DMS79 (cell line): ENCODE results near the gene HPSE2.
A peak's percentile ranks its signal among the peaks of the same experiment; 100 is the strongest.
"Not testable (repeated sequence)": the region's sequence is repeated elsewhere in the genome, so short reads cannot be mapped to it uniquely, and the experiment has no call there.

Source experiments
- DNase-seq: peaks from one replicate; lab custom pipeline; 2025; lab: John Stamatoyannopoulos, UW

The HPSE2 gene

GRCh38 chr10:98563811-98564210 lies 671.8 kb downstream of the HPSE2 start:
- no peak for DNase-seq

DNA sequence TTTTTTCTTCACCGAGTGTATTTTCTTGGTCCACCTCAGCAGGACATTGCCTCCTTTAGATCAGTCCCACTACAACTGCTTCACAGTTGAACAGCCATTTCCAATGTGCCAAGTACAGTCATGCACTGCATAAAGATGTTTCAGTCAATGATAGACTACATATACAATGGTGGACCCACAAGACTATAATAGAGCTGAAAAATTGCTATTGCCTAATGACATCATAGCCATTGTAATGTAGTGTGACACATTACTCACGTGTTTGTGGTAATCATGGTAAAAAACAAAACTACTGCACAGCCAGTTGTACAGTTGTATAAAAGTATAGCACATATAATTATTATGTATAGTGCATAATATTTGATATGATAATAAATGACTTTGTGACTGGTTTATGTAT lies 675.1 kb downstream of the HPSE2 start:
- no peak for DNase-seq

DNA sequence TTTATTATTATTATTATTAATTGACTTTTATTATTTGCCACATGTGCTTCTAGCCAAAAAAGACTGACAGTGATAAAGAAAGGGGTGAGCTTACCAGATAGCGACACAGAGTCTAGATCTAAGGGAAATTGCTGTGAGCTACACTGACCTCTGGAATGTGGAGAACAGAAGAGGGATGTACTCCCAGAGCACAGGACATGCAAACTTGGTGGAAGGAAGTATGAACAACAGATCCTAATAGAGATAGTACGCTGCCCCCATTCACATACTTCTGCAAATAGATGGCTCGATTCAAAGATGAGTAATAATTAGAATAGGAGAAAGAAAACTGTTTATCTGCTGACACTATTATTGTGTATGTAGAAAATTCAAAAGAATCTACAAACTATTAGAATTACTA lies 679.6 kb downstream of the HPSE2 start:
- DNase-seq = no peak

DNA sequence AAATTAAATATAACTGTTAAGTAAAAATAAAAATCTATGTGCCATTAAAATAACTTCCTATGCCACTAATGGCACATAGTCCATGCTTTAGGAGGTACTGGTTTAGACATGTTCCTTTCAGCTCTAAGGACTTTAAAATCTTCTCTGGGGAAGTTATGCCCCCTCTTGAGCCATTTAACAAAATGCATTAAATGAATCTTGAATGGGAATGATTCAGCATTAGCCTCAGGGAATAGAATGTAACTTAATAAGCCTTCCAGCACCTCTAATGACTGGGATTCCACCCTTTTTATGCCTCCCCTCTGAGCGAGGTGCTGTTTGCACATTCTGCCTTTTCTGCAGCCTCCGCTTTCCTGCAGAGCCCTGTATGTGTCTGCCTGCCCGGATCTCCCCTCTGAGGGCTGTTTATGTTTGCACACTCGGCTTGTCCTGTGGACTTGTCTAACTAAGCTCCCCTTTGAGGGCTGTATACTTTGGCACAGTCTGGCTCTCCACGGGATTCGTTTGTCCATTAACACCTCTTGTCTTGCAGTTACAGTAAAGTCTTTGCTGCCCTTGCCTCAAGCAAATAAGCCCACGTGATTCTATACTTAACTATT lies 680.5 kb downstream of the HPSE2 start:
- no peak for DNase-seq

GRCh38 chr10:98541561-98541960 lies 694.1 kb downstream of the HPSE2 start:
- not testable (repeated sequence) for DNase-seq

DNA sequence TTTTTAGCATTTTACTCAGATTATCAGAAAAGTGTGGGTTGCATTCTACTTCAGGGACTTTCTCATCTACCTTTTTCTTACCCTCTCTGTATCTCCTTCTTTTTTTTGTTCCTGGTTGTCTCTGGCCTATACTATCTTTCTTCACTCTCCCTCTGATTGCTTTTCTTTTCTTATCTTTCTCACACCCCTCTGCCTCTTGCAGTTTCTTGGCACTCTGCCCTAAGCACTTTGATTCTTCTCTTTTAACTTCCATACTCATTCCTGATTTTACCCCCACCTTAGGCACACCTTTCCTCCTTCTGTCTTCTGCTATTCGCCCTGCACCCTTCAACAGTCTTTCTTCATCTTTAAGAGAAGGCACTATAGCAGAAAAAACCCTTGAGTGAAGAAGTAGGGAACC lies 696.1 kb downstream of the HPSE2 start:
- DNase-seq = no peak

DNA sequence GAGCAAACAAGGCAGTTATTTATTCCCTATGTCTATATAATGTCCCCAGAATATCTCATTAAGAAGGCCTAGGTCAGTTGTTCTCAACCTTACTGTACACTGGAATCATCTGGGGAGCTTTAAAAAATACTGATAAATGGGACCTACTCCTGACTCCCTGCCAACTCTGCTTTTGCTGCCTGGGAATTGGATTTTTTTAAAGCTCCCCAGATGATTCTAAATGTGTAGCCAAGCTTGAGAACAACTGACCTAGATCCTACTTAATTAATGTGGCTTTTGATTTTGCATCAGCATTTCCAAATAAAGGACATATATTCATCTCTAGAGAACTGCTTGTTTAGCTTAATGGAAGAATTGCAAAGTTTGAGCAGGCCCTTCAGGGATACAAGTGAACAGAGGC lies 697.2 kb downstream of the HPSE2 start:
- no peak for DNase-seq

DNA sequence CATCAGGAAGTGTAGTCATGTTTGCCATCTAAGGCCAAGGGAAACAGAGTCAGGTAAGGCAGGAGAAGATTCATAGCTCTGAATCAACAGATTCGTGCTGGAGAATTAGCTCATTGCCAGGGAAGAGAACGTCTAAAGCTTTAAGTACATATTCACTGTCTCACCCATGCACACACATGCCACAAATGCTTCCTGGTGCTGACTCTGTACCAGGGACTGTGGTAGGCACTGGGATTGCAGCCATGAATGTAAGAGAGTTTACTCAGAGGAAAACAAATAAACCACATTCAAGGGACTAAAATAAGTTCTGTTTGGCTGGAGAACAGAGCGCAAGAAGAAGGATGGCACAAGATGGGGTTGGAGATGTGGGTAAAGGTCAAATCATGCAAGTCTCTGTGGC lies 699.1 kb downstream of the HPSE2 start:
- DNase-seq = no peak

GRCh38 chr10:98533746-98534445 lies 701.8 kb downstream of the HPSE2 start:
- no peak for DNase-seq

- no peak for DNase-seq
These were observed 702.4 kb downstream of the HPSE2 start for GRCh38 chr10:98533241-98533640.

DNA sequence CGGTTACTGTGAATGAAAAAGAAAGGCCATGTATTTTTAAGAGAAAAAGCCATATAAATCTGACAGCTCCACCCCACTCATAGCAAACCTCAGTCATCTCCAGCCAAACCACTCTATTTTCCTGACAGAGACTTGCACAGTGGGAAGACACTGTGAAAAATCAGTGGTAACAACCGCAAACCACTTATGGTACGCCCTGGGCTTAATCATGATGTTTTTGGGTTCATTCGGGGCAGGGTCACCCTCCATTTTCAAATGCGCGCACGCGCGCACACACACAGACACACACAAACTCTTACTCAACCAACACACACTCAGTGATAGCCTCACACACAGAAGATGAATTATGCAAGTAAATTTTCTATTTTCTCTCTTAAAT lies 706.9 kb downstream of the HPSE2 start:
- no peak for DNase-seq

- no peak for DNase-seq
These were observed 707.4 kb downstream of the HPSE2 start for GRCh38 chr10:98528166-98528804.

DNA sequence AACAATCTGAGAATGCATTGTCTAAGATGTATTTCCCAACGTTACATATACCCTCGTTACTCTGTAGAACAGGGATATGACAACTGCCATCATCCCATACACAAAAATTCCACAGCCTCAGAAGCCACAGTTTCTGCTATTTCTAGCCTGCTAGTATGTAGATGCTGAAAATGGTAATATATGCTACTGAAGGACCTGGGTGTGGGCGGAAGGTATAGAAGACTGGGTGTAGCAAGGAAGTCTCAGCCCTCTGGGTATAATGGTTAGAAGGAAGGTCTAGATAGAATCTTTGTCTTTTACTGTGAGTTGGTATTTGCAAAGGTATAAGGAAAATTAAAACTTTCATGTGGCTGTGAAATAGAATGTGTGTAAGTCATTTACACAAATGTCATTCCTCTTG lies 709.7 kb downstream of the HPSE2 start:
- no peak for DNase-seq

- DNase-seq = no peak
These were observed 711.5 kb downstream of the HPSE2 start for GRCh38 chr10:98524124-98524523.

DNA sequence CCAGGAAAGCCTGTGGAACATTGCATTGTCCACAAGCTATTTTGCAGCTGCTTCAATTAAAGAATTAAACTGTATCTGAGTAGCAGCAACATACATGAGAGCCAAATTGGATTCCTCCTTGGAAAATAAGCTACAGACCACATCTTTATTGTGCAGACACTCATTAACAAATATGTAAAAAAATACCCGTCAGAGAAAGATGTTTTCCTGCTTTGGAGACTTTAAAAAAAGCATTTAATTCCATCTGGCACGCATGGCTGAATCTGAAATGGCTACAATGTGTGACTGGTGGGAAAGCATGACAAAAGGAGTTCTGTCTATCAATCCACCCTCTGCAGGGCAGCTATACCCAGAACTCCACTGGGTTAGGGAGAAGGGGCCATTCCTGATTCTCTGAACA lies 715.8 kb downstream of the HPSE2 start:
- DNase-seq = no peak

DNA sequence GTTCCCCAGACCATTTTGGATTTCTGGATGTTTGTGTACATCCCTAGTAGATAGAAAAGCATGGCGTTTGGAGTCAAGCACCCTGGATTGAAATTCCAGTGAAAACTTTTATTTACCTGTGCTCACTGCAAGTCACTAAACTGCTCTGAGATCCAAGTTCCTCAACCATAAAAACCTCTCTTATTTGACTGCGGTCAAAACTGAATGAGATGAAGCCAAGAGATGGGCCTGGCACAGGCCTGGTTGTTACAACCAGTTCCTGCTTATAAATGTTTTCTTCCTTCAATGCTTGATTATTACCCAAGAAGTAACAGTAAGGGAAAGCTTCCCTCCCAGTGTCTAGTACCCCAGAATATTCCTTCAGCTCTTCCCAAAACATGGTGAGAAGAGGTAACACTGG lies 718.0 kb downstream of the HPSE2 start:
- no peak for DNase-seq

DNA sequence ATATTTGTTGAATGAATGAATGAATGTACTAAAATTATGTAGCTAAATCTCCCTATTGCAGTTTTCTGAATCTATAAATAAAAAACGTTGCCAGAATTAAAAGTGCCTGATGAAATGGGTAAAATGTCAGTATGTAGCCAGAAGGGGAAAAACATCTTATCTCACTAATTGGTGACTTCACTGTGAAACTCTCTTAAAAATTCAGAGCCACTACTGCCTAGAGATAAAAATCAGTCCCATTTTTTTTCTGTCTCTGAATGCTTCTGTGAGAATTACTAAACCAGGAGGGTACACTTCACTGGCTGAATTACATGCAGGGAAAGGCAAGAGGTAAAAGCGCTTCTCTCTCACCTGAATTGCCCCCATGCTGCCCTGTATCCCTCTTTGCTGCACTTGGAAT lies 719.3 kb downstream of the HPSE2 start:
- no peak for DNase-seq

DNA sequence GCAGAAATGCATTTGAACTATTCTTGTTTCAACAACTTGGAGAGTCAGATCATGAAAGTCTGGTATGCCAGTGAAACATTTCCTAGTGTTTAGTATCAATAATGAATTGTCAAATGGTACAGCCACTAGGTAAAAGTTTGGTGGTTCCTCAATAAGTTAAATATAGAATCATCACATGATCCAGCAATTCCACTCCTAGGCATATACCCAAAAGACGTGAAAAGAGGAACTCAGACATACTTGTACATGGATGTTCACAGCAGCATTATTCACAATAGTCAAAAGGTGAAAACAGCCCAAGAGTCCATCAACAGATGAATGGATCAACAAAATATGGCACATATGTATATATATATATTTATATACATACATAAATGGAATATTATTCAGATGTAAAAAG lies 721.9 kb downstream of the HPSE2 start:
- no peak for DNase-seq

DNA sequence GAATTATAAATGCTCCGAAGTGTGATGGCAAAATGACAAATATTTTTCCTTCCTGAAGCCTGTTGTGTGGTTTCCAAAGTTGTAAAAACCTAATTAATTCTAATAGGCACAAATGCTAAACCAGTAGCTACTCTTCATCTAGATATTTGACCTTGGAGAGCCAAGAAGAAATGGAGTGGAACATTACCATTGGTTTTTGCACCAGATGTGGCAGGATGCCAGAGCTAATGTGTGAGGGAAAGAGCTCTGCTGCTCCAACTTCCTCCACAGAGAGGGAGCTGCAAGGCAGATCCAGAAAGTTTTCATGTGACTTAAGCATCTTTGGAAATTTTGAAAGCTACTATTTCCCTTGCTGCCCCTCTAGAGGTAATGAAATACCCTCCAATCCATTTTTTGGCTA lies 723.8 kb downstream of the HPSE2 start:
- DNase-seq = peak; percentile 17

DNA sequence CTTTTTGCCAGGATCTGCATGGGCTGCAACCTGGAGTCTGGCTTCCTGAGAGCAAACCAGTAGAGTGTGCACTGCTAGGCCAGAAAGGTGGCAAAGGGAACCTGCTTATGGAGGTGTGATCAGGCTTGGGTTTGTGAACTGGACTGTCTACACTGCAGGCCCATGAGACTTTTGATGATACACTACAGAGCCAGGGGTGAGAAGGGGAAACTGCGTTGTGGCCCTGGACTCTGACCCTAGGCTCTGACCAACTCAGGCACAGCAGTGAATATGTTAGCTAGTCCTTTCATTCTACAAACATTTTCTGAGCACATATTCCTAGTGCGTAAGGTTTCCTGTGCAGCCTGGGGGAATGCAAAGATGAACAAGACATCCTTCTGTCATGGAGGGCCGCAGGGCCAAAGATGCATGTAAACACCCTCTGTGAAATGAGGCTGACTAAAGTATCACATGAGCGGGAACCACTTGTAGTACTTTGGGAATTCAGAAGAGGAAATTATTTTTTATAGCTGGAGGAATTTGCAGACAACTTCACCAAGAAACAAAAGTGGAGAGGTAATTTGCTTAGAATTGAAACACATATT lies 725.1 kb downstream of the HPSE2 start:
- no peak for DNase-seq

DNA sequence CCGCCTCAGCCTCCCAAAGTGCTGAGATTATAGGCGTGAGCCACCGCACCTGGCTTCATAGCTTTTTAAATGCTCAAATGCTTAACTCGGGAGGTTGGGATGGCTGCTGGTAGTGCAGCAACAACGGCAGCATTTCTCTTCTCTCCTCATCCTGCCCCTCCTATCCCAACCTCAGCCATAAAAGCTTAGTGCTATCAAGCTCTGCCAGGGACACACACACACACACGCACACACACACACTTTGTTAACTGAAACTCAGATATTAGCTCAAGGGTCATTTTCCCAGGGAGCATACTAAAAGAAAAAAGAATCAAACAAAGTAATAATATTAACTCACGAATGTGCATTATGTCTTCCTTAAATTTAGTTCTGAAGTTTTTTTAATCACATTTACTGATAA lies 725.9 kb downstream of the HPSE2 start:
- DNase-seq = no peak

GRCh38 chr10:98502535-98502934 lies 733.1 kb downstream of the HPSE2 start:
- DNase-seq = not testable (repeated sequence)

DNA sequence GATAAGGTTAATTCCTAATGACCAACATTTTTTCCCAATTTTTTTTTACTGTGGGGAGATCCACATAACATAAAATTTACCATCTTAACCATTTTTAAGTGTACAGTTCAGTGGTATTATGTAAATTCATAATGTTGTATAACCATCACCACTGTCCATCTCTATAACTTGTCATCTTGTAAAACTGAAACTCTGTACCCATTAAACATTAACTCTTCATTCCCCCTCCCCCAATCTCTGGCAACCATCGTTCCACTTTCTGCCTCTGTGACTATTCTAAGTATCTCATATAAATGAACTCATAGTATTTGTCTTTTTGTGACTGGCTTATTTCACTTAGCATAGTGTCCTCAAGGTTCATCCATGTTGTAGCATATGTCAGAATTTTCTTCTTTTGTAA lies 742.9 kb downstream of the HPSE2 start:
- DNase-seq = no peak
